Body of pancreas (tissue), 4 donors: ENCODE data around the gene TNP1. TPM values are rescaled to one million over a fixed set of nuclear protein-coding genes. Genes with fewer than 3 reads are reported as not detected.

ENCODE experiments used
- ATAC-seq: fragments of 150-250 bp; one replicate; pipeline ENCODE4 v1.9.1; 2016
- DNase-seq, 4 donors: peaks; one replicate each; pipeline ENCODE4 v3.0.0-alpha.2; 2019
- H3K27ac ChIP-seq, 4 donors: fragments of 200-600 bp; sonication (generic); 1 replicate in 3 of 4; 2 replicates in 1 of 4; pipeline versions ENCODE4 v1.5.1 to v1.6.1; 2016 to 2019; ENCODE audit warnings: mild to moderate bottlenecking in 1 of 4, mixed read lengths in 1 of 4, moderate library complexity in 1 of 4
- H3K27me3 ChIP-seq, 2 donors: fragments of 200-600 bp; sonication (generic); one replicate each; pipeline ENCODE4 v1.6.0; 2016; ENCODE audit warnings: mild to moderate bottlenecking in 1 of 2
- H3K36me3 ChIP-seq, 2 donors: fragments of 200-600 bp; sonication (generic); replicated peaks in 1 of 2; 2 replicates each; pipeline ENCODE4 v1.5.1; 2016; ENCODE audit warnings: low read depth in 2 of 2; ENCODE audit not compliant: insufficient read depth in 1 of 2
- H3K4me1 ChIP-seq: fragments of 200-600 bp; sonication (generic); one replicate; pipeline ENCODE4 v1.6.0; 2016
- H3K4me3 ChIP-seq, 2 donors: fragments of 200-600 bp; sonication (generic); 1 replicate in 1 of 2; 2 replicates in 1 of 2; pipeline ENCODE4 v1.5.1; 2016 to 2019
- H3K9me3 ChIP-seq, 3 donors: fragments of 200-600 bp; sonication (generic); 1 replicate in 2 of 3; 2 replicates in 1 of 3; pipeline ENCODE4 v1.5.1; 2016
- CTCF ChIP-seq, 7 experiments: fragments of 450-650 bp in 4 of 7; fragments of 200-600 bp in 3 of 7; sonication (generic) in 3 of 7; IDR thresholded peaks; one replicate each; pipeline ENCODE4 v1.5.1; 2016 to 2019; ENCODE audit warnings: antibody characterized with exemption in 7 of 7
- POLR2A ChIP-seq, 3 donors: fragments of 450-650 bp; IDR thresholded peaks; one replicate each; pipeline ENCODE4 v1.6.1; 2016; ENCODE audit warnings: antibody characterized with exemption in 3 of 3, mild to moderate bottlenecking in 2 of 3
- WGBS, 2 donors: methylation state at CpG; one replicate each; pipeline ENCODE4 v1.1.5; 2017; 5-methylcytosine and 5-hydroxymethylcytosine counted together
- intact Hi-C: fragments of 100-400 bp; cut with DNase I; formaldehyde crosslinking; loops from one replicate; pipeline ENCODE4 v1.15.1; 2023
- total RNA-seq, 2 donors: library from RNA; depleted of rRNA; stranded (reverse); fragments of >200 nt; gene quantifications; one replicate each; pipeline ENCODE4 v1.1.0, GENCODE V29; 2016

Gene TNP1
- total RNA-seq, 2 donors from 2014 or later = not detected

DNA sequence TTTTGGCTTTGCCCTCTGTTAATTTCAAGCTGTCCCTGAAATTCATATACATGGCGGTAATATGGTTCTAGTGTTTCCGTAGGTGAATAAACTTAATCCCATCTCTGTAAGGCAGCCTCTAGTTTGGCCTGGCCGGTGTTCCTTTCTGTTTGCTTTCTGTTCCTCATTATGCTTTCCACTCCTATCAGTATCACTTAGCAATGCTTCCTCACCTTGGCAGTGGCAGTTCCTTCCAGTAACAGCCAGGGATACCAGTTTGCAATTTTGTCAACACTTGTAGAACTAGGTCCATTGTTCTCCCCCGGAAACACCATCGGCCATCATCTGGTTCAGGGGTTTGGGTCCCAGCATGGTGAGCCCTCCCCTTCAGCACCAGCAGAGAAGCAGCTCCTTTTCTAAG, 18.2 kb upstream of the TNP1 start:
- no peaks in the 10 kb centered on the region for H3K36me3 ChIP-seq
- no peaks in the 10 kb centered on the region for H3K27me3 ChIP-seq
- no peak overlapping the region for H3K27ac ChIP-seq
- ATAC-seq (no peak), DNase-seq (no peak)
- TF ChIP-seq CTCF (IDR thresholded peaks at IDR 0.05) (no peak), POLR2A (IDR thresholded peaks at IDR 0.05) (no peak)
- H3K4me1 ChIP-seq = no peaks in the 10 kb centered on the region
- WGBS, 2 donors = 87 to 91% methylated on average over 5 of the region's 5 CpGs
- no peak overlapping the region for H3K4me3 ChIP-seq
- intact Hi-C loops = no loop called here
- no peaks in the 10 kb centered on the region for H3K9me3 ChIP-seq

DNA sequence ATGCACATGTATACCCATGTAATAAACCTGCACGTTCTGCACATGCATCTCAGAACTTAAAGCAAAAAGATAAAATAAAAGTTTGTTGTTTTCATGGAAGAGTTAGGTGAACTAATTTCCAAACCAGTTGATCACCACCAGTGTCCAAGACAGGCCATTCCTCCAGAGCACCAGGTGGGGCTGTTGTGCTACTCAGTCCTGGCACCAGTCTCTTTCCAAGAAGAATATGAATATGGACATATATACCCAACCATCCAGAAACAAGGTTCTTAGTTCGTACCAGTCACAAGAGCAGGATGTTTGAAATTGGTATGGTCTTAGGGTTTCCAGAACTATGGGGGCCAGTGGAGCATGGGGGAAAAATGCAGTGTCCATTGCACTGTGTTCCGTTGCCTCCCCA, 17.2 kb upstream of the TNP1 start:
- Histone ChIP-seq H3K27ac (no peak overlapping the region), H3K9me3 (no peaks in the 10 kb centered on the region), H3K4me3 (no peak overlapping the region), H3K27me3 (no peaks in the 10 kb centered on the region), H3K36me3 (no peaks in the 10 kb centered on the region), H3K4me1 (no peaks in the 10 kb centered on the region)
- 78 to 83% methylated on average over 3 of the region's 3 CpGs for WGBS, 2 donors
- TF ChIP-seq CTCF (IDR thresholded peaks at IDR 0.05) (no peak), POLR2A (IDR thresholded peaks at IDR 0.05) (no peak)
- no peak for DNase-seq
- no peak for ATAC-seq
- intact Hi-C loops = no loop called here

GRCh38 chr2:216875862-216876261, 16.0 kb upstream of the TNP1 start:
- H3K9me3 ChIP-seq = no peaks in the 10 kb centered on the region
- H3K27me3 ChIP-seq = no peaks in the 10 kb centered on the region
- ATAC-seq (no peak), DNase-seq (no peak)
- no peak for TF ChIP-seq POLR2A (IDR thresholded peaks at IDR 0.05)
- TF ChIP-seq CTCF (IDR thresholded peaks at IDR 0.05) = no peak
- no peak overlapping the region for H3K27ac ChIP-seq
- H3K36me3 ChIP-seq = no peaks in the 10 kb centered on the region
- peaks cover 5% of the 10 kb centered on the region for H3K4me1 ChIP-seq
- 74% methylated on average over 2 of the region's 2 CpGs for WGBS, 2 donors
- intact Hi-C loops = no loop called here
- no peak overlapping the region for H3K4me3 ChIP-seq

DNA sequence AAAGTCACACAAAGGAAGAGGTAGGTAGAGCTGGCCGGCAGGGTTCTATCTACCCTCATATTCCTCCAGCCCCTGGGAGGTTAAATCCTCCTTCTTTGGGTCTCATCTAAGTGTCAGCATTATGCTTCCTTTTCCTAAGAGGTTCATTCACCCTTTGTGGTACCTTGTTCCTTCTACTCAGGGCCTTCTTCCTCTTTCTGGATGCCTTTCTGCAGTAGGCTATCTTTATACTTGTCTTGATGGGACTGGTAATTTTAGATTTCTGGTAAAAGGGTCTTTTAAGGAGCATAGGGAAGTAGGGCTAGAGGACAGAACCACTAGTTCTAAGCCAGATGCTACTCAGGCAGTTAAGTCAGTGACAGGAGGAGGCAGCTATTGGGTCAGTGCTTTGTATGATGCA, 13.7 kb upstream of the TNP1 start:
- peaks cover 5% of the 10 kb centered on the region for H3K4me1 ChIP-seq
- no peak overlapping the region for H3K4me3 ChIP-seq
- no peak overlapping the region for H3K27ac ChIP-seq
- no peaks in the 10 kb centered on the region for H3K27me3 ChIP-seq
- no peaks in the 10 kb centered on the region for H3K9me3 ChIP-seq
- TF ChIP-seq POLR2A (IDR thresholded peaks at IDR 0.05) = no peak
- DNase-seq = no peak
- 76 to 81% methylated on average over 1 of the region's 1 CpG for WGBS, 2 donors
- no peak for ATAC-seq
- intact Hi-C loops = no loop called here
- no peaks in the 10 kb centered on the region for H3K36me3 ChIP-seq

DNA sequence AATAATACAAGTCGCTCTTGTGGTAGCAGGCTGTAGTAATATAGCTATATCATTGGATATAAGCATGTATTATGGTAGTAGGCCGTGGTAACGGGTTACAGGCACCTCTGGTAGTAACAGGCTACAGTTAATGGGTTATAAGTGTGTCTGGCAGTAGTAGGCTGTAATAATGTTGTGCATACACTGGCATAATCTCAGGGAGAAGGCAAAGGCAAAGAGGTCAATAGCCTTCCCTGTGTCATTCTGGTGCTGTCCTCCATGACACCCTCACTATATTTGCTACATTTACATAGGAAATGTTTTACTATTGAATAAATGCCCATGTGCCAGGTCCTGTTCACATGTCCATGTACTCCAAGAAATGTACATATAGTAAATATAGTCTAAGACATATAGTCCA, 12.8 kb upstream of the TNP1 start:
- no peak for ATAC-seq
- no peak for DNase-seq
- no peaks in the 10 kb centered on the region for H3K9me3 ChIP-seq
- intact Hi-C loops = no loop called here
- WGBS, 2 donors = 90 to 92% methylated on average over 3 of the region's 3 CpGs
- H3K4me3 ChIP-seq = no peak overlapping the region
- TF ChIP-seq CTCF (IDR thresholded peaks at IDR 0.05) = no peak
- TF ChIP-seq POLR2A (IDR thresholded peaks at IDR 0.05) = no peak
- H3K27ac ChIP-seq = no peak overlapping the region
- peaks cover 5% of the 10 kb centered on the region for H3K4me1 ChIP-seq
- H3K27me3 ChIP-seq = no peaks in the 10 kb centered on the region
- no peaks in the 10 kb centered on the region for H3K36me3 ChIP-seq
